K562 (cell line): Measurements from ENCODE around the gene NPC1L1. TPM values are rescaled to one million over a fixed set of nuclear protein-coding genes. Genes with fewer than 3 reads are reported as not detected.

Source experiments
- ATAC-seq: fragments of 200-7000 bp; cut with Tn5 transposase; 3 replicates; pipeline ENCODE4 v1.9.1; 2020; ENCODE audit warnings: moderate library complexity
- BruUV-seq: library from RNA; stranded (reverse); fragments of 400-500 nt; replicated peaks from 2 replicates; lab custom pipeline; 2021; lab: Mats Ljungman, UMichigan
- CTCF ChIA-PET: fragments of 300-600 bp; formaldehyde crosslinking; extraction: SDS; loops from one replicate; lab custom pipeline; 2021; ENCODE audit warnings: low intra/inter-chr PET ratio; lab: Yijun Ruan, JAX
- POLR2A ChIA-PET: fragments of 300-600, 350-650 bp; sonication (Branson Sonifier 250); formaldehyde crosslinking; extraction: SDS; loops from one replicate; lab custom pipeline; 2021; ENCODE audit warnings: antibody characterized with exemption, inconsistent platforms; lab: Yijun Ruan, JAX
- DNase-seq, 4 experiments: peaks; one replicate each; pipeline versions ENCODE4 v3.0.0 to v3.0.0-alpha.2; 2011 to 2018; ENCODE audit warnings: low spot score in 3 of 4, mixed read lengths in 3 of 4; ENCODE audit errors: extremely low read depth in 1 of 4
- FAIRE-seq: peaks from 2 replicates; lab custom pipeline; 2011; peaks lifted over from hg19 to GRCh38; lab: Jason Lieb, UNC
- H2AFZ ChIP-seq: 2 replicates; pipeline ENCODE4 v1.6.0; 2011; ENCODE audit warnings: low read depth, low read length, control low read depth, inconsistent platforms
- H3K27ac ChIP-seq: fragments of 200-600 bp; 3 replicates; pipeline ENCODE4 v1.8.0; 2011; ENCODE audit warnings: low read depth, mild to moderate bottlenecking, control low read depth, inconsistent platforms, low read length, moderate library complexity, mixed read lengths; ENCODE audit errors: extremely low read depth
- H3K27me3 ChIP-seq, 2 experiments: fragments of 300-600 bp in 1 of 2; 2 replicates in 1 of 2; 3 replicates in 1 of 2; pipeline versions ENCODE4 v1.6.0 to v1.8.0; 2011; ENCODE audit warnings: inconsistent platforms in 2 of 2, low read length in 2 of 2, mild to moderate bottlenecking in 1 of 2, mixed read lengths in 1 of 2, moderate library complexity in 1 of 2; ENCODE audit not compliant: control insufficient read depth in 2 of 2, insufficient read depth in 2 of 2
- H3K36me3 ChIP-seq: fragments of 300-600 bp; 3 replicates; pipeline ENCODE4 v1.8.0; 2011; ENCODE audit warnings: mild to moderate bottlenecking, low read length, inconsistent platforms; ENCODE audit not compliant: control insufficient read depth, insufficient read depth
- H3K4me1 ChIP-seq, 2 experiments: fragments of 200-600 bp in 1 of 2; replicated peaks in 1 of 2; 2 replicates in 1 of 2; 3 replicates in 1 of 2; pipeline versions ENCODE4 v1.5.1 to v1.8.0; 2011; ENCODE audit warnings: inconsistent platforms in 2 of 2, low read length in 2 of 2, mild to moderate bottlenecking in 1 of 2, mixed read lengths in 1 of 2, moderate library complexity in 1 of 2; ENCODE audit not compliant: control insufficient read depth in 2 of 2, insufficient read depth in 2 of 2
- H3K4me2 ChIP-seq: 2 replicates; pipeline ENCODE4 v1.6.1; 2011; ENCODE audit warnings: low read length, control low read depth, inconsistent platforms, mixed read lengths; ENCODE audit not compliant: insufficient read depth
- H3K4me3 ChIP-seq: fragments of 200-600 bp; sonication (generic), shearing (Covaris generic); 2 replicates; pipeline ENCODE4 v1.5.1; 2016; ENCODE audit warnings: control low read depth, inconsistent platforms
- H3K79me2 ChIP-seq: fragments of 200-600 bp; 3 replicates; pipeline ENCODE4 v1.8.0; 2011; ENCODE audit warnings: low read length, inconsistent platforms; ENCODE audit not compliant: control insufficient read depth, insufficient read depth
- H3K9ac ChIP-seq, 2 experiments: 2 replicates each; pipeline versions ENCODE4 v1.6.0 to v1.6.1; 2011; ENCODE audit warnings: low read depth in 2 of 2, low read length in 2 of 2, control low read depth in 1 of 2, inconsistent platforms in 1 of 2, mild to moderate bottlenecking in 1 of 2, mixed read lengths in 1 of 2; ENCODE audit not compliant: insufficient read depth in 1 of 2
- H3K9me1 ChIP-seq: one replicate; pipeline ENCODE4 v1.6.0; 2011; ENCODE audit warnings: inconsistent platforms, mild to moderate bottlenecking, low read length, moderate library complexity; ENCODE audit not compliant: control insufficient read depth, insufficient read depth
- H3K9me3 ChIP-seq: replicated peaks from 2 replicates; pipeline ENCODE4 v1.5.1; 2011; ENCODE audit warnings: low read depth, low read length, inconsistent platforms; ENCODE audit not compliant: control insufficient read depth, insufficient read depth
- H4K20me1 ChIP-seq: replicated peaks from 2 replicates; pipeline ENCODE4 v1.6.1; 2011; ENCODE audit warnings: low read length, inconsistent platforms, mixed read lengths; ENCODE audit not compliant: control insufficient read depth, insufficient read depth
- ARNT ChIP-seq, 2 experiments: fragments of 450-650 bp; IDR thresholded peaks; 2 replicates each; pipeline ENCODE4 v1.6.1; 2016; ENCODE audit warnings: mild to moderate bottlenecking in 1 of 2
- CEBPG ChIP-seq, 3 experiments: fragments of 200-800 bp in 1 of 3; sonication (Bioruptor generic) in 1 of 3; sonication (generic) in 1 of 3; formaldehyde crosslinking in 1 of 3; IDR thresholded peaks in 2 of 3; conservative IDR thresholded peaks in 1 of 3; 2 replicates each; pipeline versions ENCODE4 v1.6.1 to v1.8.0; 2016 to 2022; ENCODE audit warnings: missing compliant biosample characterization in 2 of 3, missing genetic modification characterization in 2 of 3, mild to moderate bottlenecking in 1 of 3, missing genetic modification reagents in 1 of 3
- SPI1 ChIP-seq: IDR thresholded peaks from 2 replicates; pipeline ENCODE4 v1.6.1; 2011; ENCODE audit warnings: low read depth, low read length, control low read depth, borderline replicate concordance
- TBL1XR1 ChIP-seq, 2 experiments: IDR thresholded peaks; 2 replicates each; pipeline ENCODE4 v1.6.1; 2012; ENCODE audit warnings: improper control_type of control experiment in 2 of 2, low read length in 2 of 2, mild to moderate bottlenecking in 1 of 2
- THRAP3 ChIP-seq: fragments of 450-650 bp; IDR thresholded peaks from 2 replicates; pipeline ENCODE4 v1.6.1; 2016; ENCODE audit warnings: mild to moderate bottlenecking, inconsistent platforms, borderline replicate concordance
- WGBS: fragments of 100-300 bp; shearing (Covaris generic); methylation state at CpG from one replicate; pipeline ENCODE4 v1.1.6; 2016; ENCODE audit warnings: low coverage, mixed read lengths; ENCODE audit not compliant: insufficient coverage; ENCODE audit errors: missing lambda C conversion rate; 5-methylcytosine and 5-hydroxymethylcytosine counted together
- in situ Hi-C: fragments of 300-500 bp; cut with MboI; formaldehyde crosslinking; loops from 4 replicates; pipeline ENCODE4 v1.15.0; 2018; ENCODE audit warnings: inconsistent platforms, mixed read lengths
- intact Hi-C: fragments of 100-400 bp; cut with micrococcal nuclease; formaldehyde crosslinking; loops from 2 replicates; pipeline ENCODE4 v1.14.2; 2022
- polyA plus RNA-seq, 8 experiments: library from polyadenylated mRNA; depleted of rRNA in 4 of 8; stranded (reverse) in 5 of 8; unstranded in 3 of 8; fragments of >200 nt; fragmentation: Nextera tagmentation in 2 of 8; fragmentation: Illumina TruSeq in 1 of 8; extraction: Ambion mirVana in 2 of 8; extraction: Trizol in 1 of 8; gene quantifications; 2 replicates each; pipeline versions ENCODE4 v1.2.1 to v1.2.3, GENCODE V29; 2011 to 2014; ENCODE audit warnings: inconsistent platforms in 1 of 8, missing spikeins in 1 of 8
- total RNA-seq, 7 experiments: library from RNA; depleted of rRNA in 6 of 7; stranded (reverse); fragments of >200 nt in 6 of 7; fragmentation: Illumina TruSeq in 2 of 7; extraction: Trizol in 2 of 7; gene quantifications; 2 replicates each; pipeline versions ENCODE4 v1.2.1 to v1.2.3, GENCODE V29; 2011 to 2021; ENCODE audit warnings: low replicate concordance in 1 of 7
- TF ChIP-seq, protein P1 (sequence below): fragments of 450-650 bp; IDR thresholded peaks from 2 replicates; pipeline ENCODE4 v1.6.1; 2017; ENCODE audit warnings: antibody characterized with exemption
- TF ChIP-seq, protein P2 (sequence below): fragments of 250-450 bp; sonication (Bioruptor Pico); IDR thresholded peaks from 2 replicates; pipeline ENCODE4 v1.8.0; 2021; ENCODE audit warnings: moderate library complexity, mild to moderate bottlenecking, inconsistent platforms

Gene NPC1L1
- total and polyA plus RNA-seq, 9 of the 15 experiments (the other 6 are each of a cell fraction or from before 2014, with no cell fraction given): 0.01 to 0.18 (median 0.07) TPM; not detected in 4

DNA sequence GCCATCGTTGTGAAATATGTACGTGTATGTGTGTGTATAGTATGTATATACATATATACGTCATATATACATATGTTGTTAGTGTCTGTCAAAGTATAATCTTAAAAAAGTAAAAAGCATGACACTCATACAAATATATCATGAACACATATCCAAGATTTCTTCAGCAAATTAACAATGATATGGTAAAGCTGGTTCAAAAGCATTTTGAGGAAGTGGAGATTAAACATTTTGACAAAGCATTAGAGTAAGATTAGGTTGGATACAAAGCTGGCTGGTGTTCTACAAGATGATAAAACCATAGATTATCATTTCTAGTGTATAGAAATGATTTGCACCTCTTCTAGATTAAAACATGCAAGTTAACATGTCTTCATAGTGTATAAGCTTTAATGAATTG lies 49.9 kb downstream of the NPC1L1 start:
- Histone ChIP-seq H3K9me3 (no peaks in the 10 kb centered on the region), H3K9me1 (no peaks in the 10 kb centered on the region), H2AFZ (peak overlapping the region; percentile 96), H3K36me3 (peaks cover 6% of the 10 kb centered on the region), H3K4me3 (peak overlapping the region; percentile 96), H3K4me1 (peaks cover 4 to 7% of the 10 kb centered on the region in 2 experiments; a peak in 3 of 5 replicates), H3K4me2 (peak overlapping the region; percentile 97), H3K27me3 (no peaks in the 10 kb centered on the region), H3K9ac (peak overlapping the region in 1 of 2 experiments; percentile 91; a peak in 2 of 4 replicates), H3K79me2 (peaks cover 37% of the 10 kb centered on the region), H4K20me1 (no peaks in the 10 kb centered on the region), H3K27ac (peak overlapping the region; percentile 95)
- ChIA-PET POLR2A (interaction anchor here (0.7 to 1.2 kb wide), 3 partner anchors 20 to 87 kb away, joined by 3 read pairs; no protein-coding TSS in a partner anchor), CTCF (no interaction called here)
- in situ Hi-C loops (no loop called here), intact Hi-C loops (no loop called here)
- TF ChIP-seq, protein P1, sequence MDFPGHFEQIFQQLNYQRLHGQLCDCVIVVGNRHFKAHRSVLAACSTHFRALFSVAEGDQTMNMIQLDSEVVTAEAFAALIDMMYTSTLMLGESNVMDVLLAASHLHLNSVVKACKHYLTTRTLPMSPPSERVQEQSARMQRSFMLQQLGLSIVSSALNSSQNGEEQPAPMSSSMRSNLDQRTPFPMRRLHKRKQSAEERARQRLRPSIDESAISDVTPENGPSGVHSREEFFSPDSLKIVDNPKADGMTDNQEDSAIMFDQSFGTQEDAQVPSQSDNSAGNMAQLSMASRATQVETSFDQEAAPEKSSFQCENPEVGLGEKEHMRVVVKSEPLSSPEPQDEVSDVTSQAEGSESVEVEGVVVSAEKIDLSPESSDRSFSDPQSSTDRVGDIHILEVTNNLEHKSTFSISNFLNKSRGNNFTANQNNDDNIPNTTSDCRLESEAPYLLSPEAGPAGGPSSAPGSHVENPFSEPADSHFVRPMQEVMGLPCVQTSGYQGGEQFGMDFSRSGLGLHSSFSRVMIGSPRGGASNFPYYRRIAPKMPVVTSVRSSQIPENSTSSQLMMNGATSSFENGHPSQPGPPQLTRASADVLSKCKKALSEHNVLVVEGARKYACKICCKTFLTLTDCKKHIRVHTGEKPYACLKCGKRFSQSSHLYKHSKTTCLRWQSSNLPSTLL: 0 out of 2 replicates have a peak, but pooled peaks have one; percentile 3
- TF ChIP-seq ARNT (IDR thresholded peaks at IDR 0.05) (0 out of 4 replicates have a peak, but pooled peaks of 1 of the 2 experiments have one; percentile 8), SPI1 (peak; percentile 50; the same call in 1 of the 2 replicates), CEBPG (CRISPR knock-in tag; IDR thresholded peaks at IDR 0.05) (no peak), CEBPG (tag; conservative IDR thresholded peaks at IDR 0.05 in 1 of 2, IDR thresholded peaks at IDR 0.05 in 1 of 2) (0 out of 4 replicates have a peak, but pooled peaks of 1 of the 2 experiments have one; percentile 8), TBL1XR1 (IDR thresholded peaks at IDR 0.05; ENCODE audit: low read length in 2 of 2) (no peak), THRAP3 (0 out of 2 replicates have a peak, but pooled peaks have one; percentile 25)
- TF ChIP-seq, protein P2, sequence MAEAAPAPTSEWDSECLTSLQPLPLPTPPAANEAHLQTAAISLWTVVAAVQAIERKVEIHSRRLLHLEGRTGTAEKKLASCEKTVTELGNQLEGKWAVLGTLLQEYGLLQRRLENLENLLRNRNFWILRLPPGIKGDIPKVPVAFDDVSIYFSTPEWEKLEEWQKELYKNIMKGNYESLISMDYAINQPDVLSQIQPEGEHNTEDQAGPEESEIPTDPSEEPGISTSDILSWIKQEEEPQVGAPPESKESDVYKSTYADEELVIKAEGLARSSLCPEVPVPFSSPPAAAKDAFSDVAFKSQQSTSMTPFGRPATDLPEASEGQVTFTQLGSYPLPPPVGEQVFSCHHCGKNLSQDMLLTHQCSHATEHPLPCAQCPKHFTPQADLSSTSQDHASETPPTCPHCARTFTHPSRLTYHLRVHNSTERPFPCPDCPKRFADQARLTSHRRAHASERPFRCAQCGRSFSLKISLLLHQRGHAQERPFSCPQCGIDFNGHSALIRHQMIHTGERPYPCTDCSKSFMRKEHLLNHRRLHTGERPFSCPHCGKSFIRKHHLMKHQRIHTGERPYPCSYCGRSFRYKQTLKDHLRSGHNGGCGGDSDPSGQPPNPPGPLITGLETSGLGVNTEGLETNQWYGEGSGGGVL: no peak
- BruUV-seq: no TSS peak
- no peak for DNase-seq
- ATAC-seq: no peak
- WGBS: 19% methylated on average over 3 of the region's 3 CpGs
- no peak for FAIRE-seq
